Activated T-helper 2 cell treated with anti-CD3 and anti-CD28 coated beads, Interferon-gamma antibody, Interleukin-2, Interleukin-4, amounts not matched to agents 10 μg/mL and 5 μg/mL and 100 μg/mL, durations not matched to agents 14 hours and 24 hours and 36 hours (primary cell): ENCODE measurements around the gene LIPC. TPM values are rescaled to one million over a fixed set of nuclear protein-coding genes. Genes with fewer than 3 reads are reported as not detected.

Experiments
- DNase-seq: peaks from one replicate; pipeline ENCODE4 v3.0.0; 2021; ENCODE audit warnings: low spot score
- H3K27ac Mint-ChIP-seq: one replicate; pipeline ENCODE4 v1.8.0; 2021; ENCODE audit warnings: mixed read lengths
- H3K27me3 Mint-ChIP-seq: one replicate; pipeline ENCODE4 v1.8.0; 2021; ENCODE audit warnings: low read depth, mixed read lengths
- H3K36me3 Mint-ChIP-seq: one replicate; pipeline ENCODE4 v1.8.0; 2021; ENCODE audit warnings: low read depth, mixed read lengths
- H3K4me1 Mint-ChIP-seq: one replicate; pipeline ENCODE4 v1.8.0; 2021; ENCODE audit warnings: low read depth, mixed read lengths
- H3K4me3 Mint-ChIP-seq: one replicate; pipeline ENCODE4 v1.8.0; 2021; ENCODE audit warnings: low read depth, mild to moderate bottlenecking, moderate library complexity, mixed read lengths
- H3K9me3 Mint-ChIP-seq: one replicate; pipeline ENCODE4 v1.8.0; 2021; ENCODE audit warnings: mixed read lengths
- intact Hi-C: fragments of 100-400 bp; cut with micrococcal nuclease; formaldehyde crosslinking; loops from one replicate; pipeline ENCODE4 v1.15.1; 2023
- total RNA-seq: library from RNA; stranded (reverse); gene quantifications from 2 replicates; pipeline ENCODE4 v1.2.3, GENCODE V29; 2022

Gene LIPC
- total RNA-seq, 1 donor from 2014 or later: 1.7 TPM

DNA sequence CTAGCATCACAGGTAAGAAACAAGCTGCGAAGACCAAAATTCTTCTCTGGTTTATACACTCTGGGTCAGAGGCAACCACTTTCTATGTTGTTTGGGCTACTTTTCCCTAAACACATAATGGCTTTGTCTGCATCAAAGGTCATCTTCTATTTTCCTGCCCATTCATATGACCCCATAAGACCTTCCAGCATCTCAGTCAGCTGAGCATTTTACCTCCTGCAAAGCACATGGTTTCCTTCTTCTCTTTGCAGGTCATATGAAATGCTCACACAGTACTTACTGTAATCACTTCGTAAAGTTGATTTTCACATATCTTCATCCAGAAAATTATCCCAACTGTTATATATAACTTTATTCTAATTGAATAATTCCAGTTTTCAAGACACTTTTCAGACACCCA is 34.8 kb downstream of the LIPC start:
- Mint-ChIP-seq H3K4me3 (no peak overlapping the region), H3K4me1 (peaks cover 56% of the 10 kb centered on the region), H3K9me3 (no peaks in the 10 kb centered on the region), H3K27ac (no peak overlapping the region), H3K27me3 (no peaks in the 10 kb centered on the region), H3K36me3 (no peaks in the 10 kb centered on the region)
- intact Hi-C loops: no loop called here
- DNase-seq: no peak

DNA sequence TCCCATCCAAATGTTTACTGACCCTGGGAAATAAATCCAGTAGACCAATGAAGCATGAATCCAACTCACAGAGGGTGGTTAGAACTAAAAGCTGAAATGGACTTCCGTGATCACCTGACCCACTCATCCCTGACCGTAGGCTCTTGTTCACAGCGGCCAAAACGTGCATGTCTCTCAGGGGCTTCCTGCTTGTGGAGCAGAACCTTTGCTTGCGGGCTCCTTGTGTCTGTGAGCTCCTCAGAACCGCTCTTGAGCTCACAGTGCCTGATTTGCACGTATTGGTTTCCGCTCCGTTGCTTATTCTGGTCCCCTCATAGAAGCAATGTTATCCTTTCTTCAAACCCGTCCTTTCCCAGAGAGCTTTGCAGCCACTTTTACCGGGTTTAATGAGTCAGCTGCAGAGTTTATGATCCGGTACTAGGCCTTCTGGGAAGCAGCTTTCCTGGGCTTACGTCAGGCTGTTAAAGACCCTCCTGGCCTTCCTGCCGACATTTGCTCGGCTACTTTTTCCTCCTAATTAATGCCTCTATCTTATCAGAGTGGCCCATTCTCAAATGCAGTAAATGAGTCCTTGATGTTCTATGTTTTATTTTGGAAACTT is 35.4 kb downstream of the LIPC start:
- DNase-seq: no peak
- no peak overlapping the region for H3K4me3 Mint-ChIP-seq
- H3K27ac Mint-ChIP-seq: no peak overlapping the region
- H3K4me1 Mint-ChIP-seq: peaks cover 52% of the 10 kb centered on the region
- H3K27me3 Mint-ChIP-seq: no peaks in the 10 kb centered on the region
- intact Hi-C loops: no loop called here
- no peaks in the 10 kb centered on the region for H3K36me3 Mint-ChIP-seq
- no peaks in the 10 kb centered on the region for H3K9me3 Mint-ChIP-seq

DNA sequence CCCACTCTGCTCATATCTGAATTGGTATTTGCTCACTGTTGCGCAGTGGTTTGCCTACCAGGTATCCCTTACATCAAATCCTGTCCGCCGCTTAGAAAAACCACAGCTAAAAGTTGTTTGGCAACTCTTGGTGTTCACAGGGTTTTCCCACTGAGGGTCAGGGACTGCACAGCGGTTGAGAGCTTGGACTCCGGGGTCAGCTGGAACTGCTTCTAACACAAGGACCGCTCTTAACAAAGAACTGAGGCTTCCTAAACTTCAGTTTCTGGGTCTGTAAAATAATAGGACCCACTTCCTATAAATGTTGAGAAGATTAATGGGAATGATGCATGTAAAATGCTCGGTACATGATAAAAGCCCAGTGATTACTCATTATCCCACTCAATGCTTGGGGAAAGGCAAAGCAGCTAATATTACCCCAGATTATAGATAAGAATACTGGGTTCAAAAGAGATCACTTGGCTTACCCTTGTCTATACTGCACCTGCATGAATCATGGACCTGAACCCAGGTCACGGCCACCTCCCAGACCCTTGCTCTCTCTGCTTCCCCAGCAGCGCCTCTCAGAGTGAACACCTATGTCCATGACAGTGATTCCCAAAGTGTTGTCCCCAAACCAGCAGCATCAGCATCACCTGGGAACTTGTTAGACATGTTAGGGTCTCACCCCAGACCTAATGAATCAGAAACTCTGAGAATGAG is 36.1 kb downstream of the LIPC start:
- Mint-ChIP-seq H3K4me3 (no peak overlapping the region), H3K36me3 (no peaks in the 10 kb centered on the region), H3K27ac (no peak overlapping the region), H3K4me1 (peaks cover 48% of the 10 kb centered on the region), H3K9me3 (no peaks in the 10 kb centered on the region), H3K27me3 (no peaks in the 10 kb centered on the region)
- DNase-seq: no peak
- intact Hi-C loops: no loop called here

DNA sequence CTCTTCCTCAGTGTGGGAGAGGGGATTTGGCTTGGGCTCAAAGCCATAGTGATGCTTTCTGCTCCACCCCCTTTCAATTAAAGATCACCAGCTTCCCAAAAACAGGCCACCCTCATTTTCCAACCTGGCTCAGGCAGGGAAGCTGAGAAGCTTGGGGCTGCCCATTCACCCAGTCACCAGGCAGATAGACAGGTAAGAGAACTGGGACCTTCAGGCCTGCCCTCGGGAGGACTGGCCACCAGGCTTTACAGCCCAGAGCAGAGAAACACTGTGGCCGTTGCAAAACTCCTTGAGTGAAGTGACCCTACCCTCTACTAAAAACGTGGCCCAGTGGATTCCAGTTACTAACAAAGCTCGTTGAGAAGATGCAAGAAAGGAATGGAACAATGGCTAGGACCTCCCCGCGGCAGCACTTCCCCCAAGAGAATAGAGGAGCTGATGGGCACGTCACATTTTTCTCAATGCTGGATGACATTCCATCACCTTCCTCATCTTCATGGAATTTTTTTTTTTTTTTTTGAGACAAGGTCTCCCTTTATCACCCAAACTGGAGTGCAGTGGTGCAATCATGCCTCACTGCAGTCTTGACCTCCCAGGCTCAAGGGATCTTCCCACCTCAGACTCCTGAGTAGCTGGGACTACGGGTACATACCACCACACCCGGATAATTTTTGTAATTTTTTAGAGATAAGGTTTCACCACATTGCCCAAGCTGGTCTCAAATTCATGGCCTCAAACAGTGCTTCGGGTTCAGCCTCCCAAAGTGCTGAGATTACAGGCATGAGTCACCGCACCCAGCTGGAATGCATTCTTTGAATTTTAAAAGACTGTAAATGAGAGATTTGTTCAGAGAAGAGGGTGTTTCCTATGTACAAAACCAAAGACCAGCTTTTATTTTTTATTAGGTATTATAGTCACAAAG is 37.9 kb downstream of the LIPC start:
- H3K36me3 Mint-ChIP-seq: no peaks in the 10 kb centered on the region
- intact Hi-C loops: loop anchor here (5.0 kb wide), 2 partner anchors 48 to 78 kb away; no protein-coding TSS in a partner anchor
- no peak overlapping the region for H3K27ac Mint-ChIP-seq
- no peaks in the 10 kb centered on the region for H3K27me3 Mint-ChIP-seq
- peaks cover 48% of the 10 kb centered on the region for H3K4me1 Mint-ChIP-seq
- no peaks in the 10 kb centered on the region for H3K9me3 Mint-ChIP-seq
- DNase-seq: no peak
- H3K4me3 Mint-ChIP-seq: no peak overlapping the region

DNA sequence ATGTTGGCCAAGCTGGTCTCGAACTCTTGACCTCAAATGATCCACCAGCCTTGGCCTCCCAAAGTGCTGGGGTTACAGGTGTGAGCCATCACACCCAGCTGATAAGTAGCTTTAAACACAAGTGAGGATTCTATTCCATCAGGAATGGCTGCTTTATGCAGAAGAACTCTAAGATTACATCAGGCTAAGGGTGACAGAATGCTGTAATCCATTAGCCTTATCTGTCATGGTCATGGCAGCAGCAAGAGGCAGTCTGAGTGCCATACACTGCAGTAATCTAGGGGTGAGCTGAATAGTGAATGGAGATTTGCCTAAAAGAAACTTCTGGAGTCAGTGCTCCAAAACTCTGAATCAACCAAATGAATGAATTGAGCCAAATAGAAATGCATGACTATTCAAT is 39.6 kb downstream of the LIPC start:
- intact Hi-C loops: loop anchor here (5.0 kb wide), 2 partner anchors 46 to 76 kb away; no protein-coding TSS in a partner anchor
- Mint-ChIP-seq H3K4me1 (peaks cover 52% of the 10 kb centered on the region), H3K27me3 (no peaks in the 10 kb centered on the region), H3K9me3 (no peaks in the 10 kb centered on the region), H3K36me3 (peaks cover 6% of the 10 kb centered on the region), H3K27ac (no peak overlapping the region), H3K4me3 (no peak overlapping the region)
- no peak for DNase-seq

DNA sequence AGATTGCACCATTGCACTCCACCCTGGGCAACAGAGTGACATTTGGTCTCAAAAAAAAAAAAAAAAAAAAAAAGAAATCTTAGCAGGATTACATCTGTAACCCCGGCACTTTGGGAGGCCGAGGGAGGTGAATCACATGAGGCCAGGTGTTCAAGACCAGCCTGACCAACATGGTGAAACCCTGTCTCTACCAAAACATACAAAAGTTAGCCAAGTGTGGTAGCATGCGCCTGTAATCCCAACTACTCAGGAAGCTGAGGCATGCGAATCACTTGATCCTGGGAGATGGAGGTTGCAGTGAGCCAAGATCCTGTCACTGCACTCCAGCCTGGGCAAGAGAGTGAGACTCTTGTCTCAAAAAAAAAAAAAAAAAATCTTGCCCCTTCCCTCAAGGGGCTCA is 40.4 kb downstream of the LIPC start:
- DNase-seq: no peak
- Mint-ChIP-seq H3K27ac (no peak overlapping the region), H3K36me3 (peaks cover 6% of the 10 kb centered on the region), H3K27me3 (no peaks in the 10 kb centered on the region), H3K9me3 (no peaks in the 10 kb centered on the region), H3K4me3 (no peak overlapping the region), H3K4me1 (peaks cover 55% of the 10 kb centered on the region)
- intact Hi-C loops: loop anchor here (5.0 kb wide), 2 partner anchors 45 to 75 kb away; no protein-coding TSS in a partner anchor

DNA sequence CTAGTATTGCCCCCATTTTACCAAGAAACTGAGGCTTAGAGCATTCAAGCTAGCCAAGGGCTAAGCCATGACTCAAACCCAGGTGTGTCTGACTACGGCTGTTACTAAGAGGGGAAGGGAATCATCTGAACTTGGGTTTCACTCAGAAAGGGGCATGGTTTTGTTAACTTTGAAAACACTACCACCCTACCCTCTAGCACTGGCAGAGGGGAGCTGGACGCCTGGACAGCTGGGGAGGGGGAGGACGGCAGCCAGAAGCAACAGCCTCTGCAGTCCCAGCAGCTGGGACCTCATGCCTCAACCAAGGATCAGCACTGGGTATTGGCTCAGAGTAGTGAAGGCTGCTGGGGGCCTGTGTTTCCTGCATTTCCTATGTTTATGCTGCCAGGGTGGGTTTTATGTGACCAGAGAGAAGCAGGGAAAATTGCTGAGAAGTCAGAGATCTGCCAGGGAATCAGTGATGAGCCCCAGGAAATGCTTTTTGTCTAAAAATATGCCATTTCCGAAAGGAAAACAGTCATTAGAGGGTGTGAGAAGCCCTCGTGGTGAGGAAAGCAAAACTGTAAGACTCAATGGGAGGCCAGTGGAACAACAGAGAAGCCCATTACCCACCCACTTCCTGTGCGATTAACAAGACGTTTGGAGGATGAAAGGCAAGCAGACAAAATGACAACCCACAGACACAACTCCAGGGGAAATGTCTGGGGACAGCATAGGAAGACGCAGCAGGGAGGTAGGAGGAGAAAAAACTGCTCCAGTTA is 41.2 kb downstream of the LIPC start:
- peak overlapping the region; percentile 89 for H3K27ac Mint-ChIP-seq
- peak overlapping the region; percentile 46 for H3K4me3 Mint-ChIP-seq
- peaks cover 6% of the 10 kb centered on the region for H3K36me3 Mint-ChIP-seq
- peaks cover 55% of the 10 kb centered on the region for H3K4me1 Mint-ChIP-seq
- no peaks in the 10 kb centered on the region for H3K27me3 Mint-ChIP-seq
- H3K9me3 Mint-ChIP-seq: no peaks in the 10 kb centered on the region
- DNase-seq: peak; percentile 55
- intact Hi-C loops: loop anchor here (1.0 to 5.0 kb wide), 4 partner anchors 12 to 74 kb away; no protein-coding TSS in a partner anchor

DNA sequence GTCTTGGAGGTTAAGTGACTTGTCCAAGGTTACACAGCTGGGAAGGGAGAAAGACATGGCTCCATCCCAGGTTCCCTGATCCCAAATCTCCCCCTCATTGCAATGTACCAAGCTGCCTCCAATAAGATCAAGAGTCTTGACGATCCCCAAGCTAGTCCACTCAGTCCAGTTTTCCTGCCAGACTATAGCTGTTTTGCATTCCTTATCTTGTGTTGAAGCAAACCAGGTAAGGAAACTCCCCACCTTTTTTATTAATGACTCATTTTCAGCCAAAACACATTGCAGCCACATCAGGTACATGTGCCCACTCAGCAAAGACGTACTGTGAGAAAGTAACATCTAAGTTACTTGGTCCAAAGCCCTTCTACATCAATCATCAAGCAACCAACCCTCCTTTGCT is 41.9 kb downstream of the LIPC start:
- Mint-ChIP-seq H3K4me1 (peaks cover 57% of the 10 kb centered on the region), H3K27ac (peak overlapping the region; percentile 89), H3K4me3 (peak overlapping the region; percentile 14), H3K27me3 (no peaks in the 10 kb centered on the region), H3K36me3 (peaks cover 6% of the 10 kb centered on the region), H3K9me3 (no peaks in the 10 kb centered on the region)
- intact Hi-C loops: loop anchor here (1.0 to 5.0 kb wide), 4 partner anchors 12 to 74 kb away; no protein-coding TSS in a partner anchor
- no peak for DNase-seq

DNA sequence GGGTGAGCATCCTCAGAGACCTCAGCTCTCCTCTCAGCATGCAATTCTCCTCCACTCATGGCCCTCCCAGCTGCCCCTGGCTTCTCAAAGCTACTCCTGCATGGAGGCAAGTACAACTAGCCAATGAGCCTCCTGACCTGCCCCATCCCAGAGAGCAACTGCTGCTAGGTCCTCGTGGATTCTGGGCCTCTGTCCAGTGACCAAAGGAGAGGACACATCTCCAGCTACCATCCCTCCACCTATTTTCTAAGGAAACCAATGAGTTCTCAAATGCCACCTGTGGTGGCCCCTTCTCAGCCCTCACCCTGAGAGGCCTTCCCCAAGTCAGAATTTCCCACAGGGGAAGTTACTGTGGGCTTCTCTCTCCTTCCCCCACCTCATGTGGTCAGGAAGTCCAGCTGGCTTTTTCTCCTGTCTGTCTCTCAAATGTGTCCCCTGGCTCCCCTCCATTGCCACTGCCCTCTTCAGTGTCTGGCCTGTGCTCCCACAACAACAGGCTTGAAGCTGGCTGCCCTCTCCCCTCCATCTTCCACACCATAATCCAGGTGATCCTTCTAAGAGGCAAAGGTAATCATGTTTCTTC is 43.0 kb downstream of the LIPC start:
- H3K9me3 Mint-ChIP-seq: no peaks in the 10 kb centered on the region
- no peaks in the 10 kb centered on the region for H3K27me3 Mint-ChIP-seq
- H3K4me3 Mint-ChIP-seq: peak overlapping the region; percentile 30
- intact Hi-C loops: loop anchor here (5.0 kb wide), 2 partner anchors 42 to 72 kb away; no protein-coding TSS in a partner anchor
- DNase-seq: no peak
- peaks cover 6% of the 10 kb centered on the region for H3K36me3 Mint-ChIP-seq
- H3K27ac Mint-ChIP-seq: peak overlapping the region; percentile 87
- peaks cover 52% of the 10 kb centered on the region for H3K4me1 Mint-ChIP-seq

DNA sequence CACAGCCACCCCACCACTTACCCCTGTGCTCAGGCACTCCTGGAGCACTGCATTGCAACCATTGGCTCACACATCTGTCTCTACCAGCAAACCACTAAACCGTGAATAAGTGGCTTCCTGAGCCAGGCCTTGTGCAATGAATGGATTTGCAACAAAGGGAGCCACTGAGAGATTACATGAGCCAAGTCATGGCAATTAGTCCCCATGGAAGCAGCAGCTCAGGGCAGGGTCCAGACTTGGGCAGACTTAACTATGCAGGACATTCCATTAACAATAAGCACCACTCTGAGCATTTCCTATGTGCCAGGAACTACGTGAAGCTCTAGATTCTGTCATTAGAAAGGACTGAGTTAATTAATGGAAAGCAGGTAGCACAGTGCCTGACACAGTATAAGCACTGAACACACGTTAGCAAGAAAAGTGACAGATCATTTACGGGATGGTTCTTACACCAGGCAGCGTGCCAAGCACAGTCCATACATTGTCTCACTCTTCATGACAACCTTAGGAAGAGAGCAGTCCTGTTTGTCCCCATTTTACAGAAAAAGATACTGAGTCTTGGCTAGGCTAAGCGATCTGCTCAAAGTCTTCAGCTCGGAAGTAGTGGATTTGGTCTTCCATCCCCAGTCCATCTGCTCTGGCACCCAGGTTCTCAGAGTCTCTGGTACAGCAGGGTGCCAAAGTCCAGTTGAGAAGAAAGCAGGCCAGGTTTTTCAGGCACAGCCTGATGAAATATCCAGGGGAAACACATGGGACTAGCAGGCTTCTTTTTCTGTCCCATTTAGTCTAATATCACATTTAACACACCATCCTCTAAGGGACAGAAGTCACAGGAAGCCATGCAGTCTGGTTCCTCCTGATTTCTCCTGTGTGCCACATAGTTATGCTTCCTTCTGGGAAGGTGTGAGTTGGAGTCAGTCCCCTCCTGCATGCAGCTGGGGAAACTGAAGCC is 44.1 kb downstream of the LIPC start:
- peaks cover 6% of the 10 kb centered on the region for H3K36me3 Mint-ChIP-seq
- H3K27me3 Mint-ChIP-seq: no peaks in the 10 kb centered on the region
- H3K9me3 Mint-ChIP-seq: no peaks in the 10 kb centered on the region
- DNase-seq: no peak
- peaks cover 50% of the 10 kb centered on the region for H3K4me1 Mint-ChIP-seq
- H3K27ac Mint-ChIP-seq: peak overlapping the region; percentile 87
- intact Hi-C loops: no loop called here
- H3K4me3 Mint-ChIP-seq: peak overlapping the region; percentile 38

DNA sequence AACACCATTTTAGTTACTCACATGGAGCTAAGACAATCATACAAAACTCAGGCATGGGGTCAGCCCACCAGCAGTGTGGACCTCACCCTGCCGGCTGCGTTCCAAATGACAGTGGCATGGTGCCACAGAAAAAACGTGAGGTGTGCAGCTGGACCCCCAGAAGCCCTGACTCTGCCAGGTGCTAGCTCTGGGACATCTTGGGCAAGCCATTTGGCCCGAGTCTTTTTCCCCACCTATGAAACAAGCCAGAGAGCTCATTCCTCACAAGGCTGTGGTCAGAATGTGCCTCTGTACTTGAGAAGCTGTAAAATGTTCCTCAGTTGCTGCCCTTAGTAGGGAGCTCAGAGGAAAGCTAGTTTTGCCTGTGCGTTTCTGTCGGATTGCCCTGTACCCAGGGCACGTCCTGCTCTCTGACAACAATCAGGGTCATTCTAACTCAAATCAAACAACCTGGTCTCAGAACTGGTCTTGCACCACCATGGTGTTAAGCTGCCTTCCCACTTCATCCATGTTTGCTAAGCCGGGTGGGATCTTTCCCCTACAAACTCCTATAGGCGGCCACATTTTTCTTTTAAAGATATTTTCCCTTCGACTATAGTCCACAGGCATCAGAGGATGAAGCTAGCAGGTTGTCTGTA is 44.9 kb downstream of the LIPC start:
- Mint-ChIP-seq H3K9me3 (no peaks in the 10 kb centered on the region), H3K4me1 (peaks cover 49% of the 10 kb centered on the region), H3K27ac (no peak overlapping the region), H3K4me3 (no peak overlapping the region), H3K36me3 (peaks cover 6% of the 10 kb centered on the region), H3K27me3 (no peaks in the 10 kb centered on the region)
- DNase-seq: no peak
- intact Hi-C loops: no loop called here
